Bronchial epithelial cell (primary cell): ENCODE measurements around the gene ZNF134. TPM values are rescaled to one million over a fixed set of nuclear protein-coding genes. Genes with fewer than 3 reads are reported as not detected.

Source experiments
- DNase-seq: peaks from one replicate; pipeline ENCODE4 v3.0.0-alpha.2; 2010; ENCODE audit warnings: low read depth
- FAIRE-seq: peaks from 2 replicates; lab custom pipeline; 2011; peaks lifted over from hg19 to GRCh38; lab: Jason Lieb, UNC
- H3K27me3 ChIP-seq: 2 replicates; pipeline ENCODE4 v1.5.1; 2011; ENCODE audit warnings: low read length; ENCODE audit not compliant: control insufficient read depth, insufficient read depth
- H3K36me3 ChIP-seq: 2 replicates; pipeline ENCODE4 v1.5.1; 2011; ENCODE audit warnings: low read length; ENCODE audit not compliant: control insufficient read depth, insufficient read depth
- H3K4me3 ChIP-seq: 2 replicates; pipeline ENCODE4 v1.5.1; 2011; ENCODE audit warnings: mild to moderate bottlenecking, low read depth, low read length, control low read depth
- CTCF ChIP-seq: IDR thresholded peaks from 2 replicates; pipeline ENCODE4 v1.5.1; 2011; ENCODE audit warnings: mild to moderate bottlenecking, moderate library complexity, low read length, control low read depth, inconsistent platforms; ENCODE audit not compliant: insufficient read depth, severe bottlenecking
- total RNA-seq: library from RNA; depleted of rRNA; stranded (reverse); fragments of >200 nt; gene quantifications from 2 replicates; pipeline ENCODE4 v1.2.1, GENCODE V29; 2014

The ZNF134 gene
- total RNA-seq, 1 donor from 2014 or later: 17.1 TPM

GRCh38 chr19:57578487-57579205, 35.4 kb upstream of the ZNF134 start, which contains the start of gene ZNF416:
Gene ZNF416 (minus strand): TSS chr19:57578911. CDS start chr19:57578704, 207 bp downstream.
- DNase-seq (peak; percentile 96), FAIRE-seq (peak; percentile 18)
- peak within 1 kb of the TSS; percentile 73 for H3K4me3 ChIP-seq
- peak; percentile 27 for TF ChIP-seq CTCF
- peaks cover 15% of the 10 kb centered on the region for H3K36me3 ChIP-seq
- H3K27me3 ChIP-seq: no peaks in the 10 kb centered on the region

- H3K27me3 ChIP-seq: no peaks in the 10 kb centered on the region
- FAIRE-seq: no peak
- H3K36me3 ChIP-seq: no peaks in the 10 kb centered on the region
- DNase-seq: no peak
- no peak overlapping the region for H3K4me3 ChIP-seq
- no peak for TF ChIP-seq CTCF
Measured at GRCh38 chr19:57583104-57583520, 30.9 kb upstream of the ZNF134 start.

DNA sequence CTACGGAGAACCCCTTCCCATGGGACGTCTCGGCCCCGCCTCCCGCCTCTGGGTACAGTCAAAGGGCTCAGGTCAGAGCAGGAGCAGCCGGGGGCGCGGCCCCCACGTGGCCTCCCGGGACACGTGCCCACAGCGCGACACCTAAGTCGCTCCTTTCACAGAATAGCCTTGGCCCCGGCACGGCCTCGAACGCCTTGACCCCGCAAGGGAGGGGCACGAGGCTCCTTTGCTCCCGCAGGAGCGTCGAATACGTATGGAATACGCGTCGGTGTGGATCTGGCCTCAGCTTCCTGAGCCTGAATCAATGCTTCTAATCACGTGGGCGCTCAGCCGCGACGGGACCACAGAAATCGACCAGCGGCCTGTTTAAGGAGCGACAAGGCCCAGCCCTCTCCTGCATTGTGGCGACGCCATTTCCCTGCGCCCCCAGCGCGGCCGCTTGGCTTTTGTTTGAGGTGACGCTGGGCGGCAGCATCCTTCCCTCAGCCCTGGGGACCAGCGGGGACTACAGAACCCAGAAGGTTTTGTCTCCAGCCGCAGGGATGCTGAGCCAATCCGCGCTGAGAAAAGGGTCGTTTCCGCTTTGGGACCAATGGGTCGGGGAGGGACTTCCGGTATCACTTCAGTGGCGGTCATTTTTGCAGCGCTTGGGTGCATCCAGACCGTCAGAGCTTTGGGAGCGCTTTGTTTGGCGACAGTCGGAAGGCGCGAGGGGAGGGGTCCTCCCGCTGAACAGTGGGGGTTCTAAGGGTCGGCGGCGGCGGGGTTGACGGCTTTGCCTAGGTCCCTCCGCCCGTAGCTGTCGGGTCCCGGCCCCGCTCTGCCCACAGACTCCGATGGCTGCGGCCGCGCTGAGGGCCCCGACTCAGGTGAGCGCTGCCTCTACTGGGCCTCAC, 30.3 kb upstream of the ZNF134 start, which contains the start of gene ZIK1:
Gene ZIK1, plus strand, starts transcription at position 625 of the 896 bp plus-strand sequence. Its CDS starts 212 bp downstream, at position 837.
- DNase-seq: peak; percentile 77
- Histone ChIP-seq H3K27me3 (no peaks in the 10 kb centered on the region), H3K36me3 (no peaks in the 10 kb centered on the region), H3K4me3 (peak within 1 kb of the TSS; percentile 47)
- no peak for FAIRE-seq
- peak; percentile 3 for TF ChIP-seq CTCF

- no peaks in the 10 kb centered on the region for H3K27me3 ChIP-seq
- FAIRE-seq (no peak), DNase-seq (peak; percentile 66)
- no peak overlapping the region for H3K4me3 ChIP-seq
- H3K36me3 ChIP-seq: peaks cover 8% of the 10 kb centered on the region
- TF ChIP-seq CTCF: no peak
Measured at GRCh38 chr19:57587529-57587928, 26.5 kb upstream of the ZNF134 start.

GRCh38 chr19:57599377-57599760, 14.7 kb upstream of the ZNF134 start:
- peak overlapping the region; percentile 76 for H3K4me3 ChIP-seq
- no peaks in the 10 kb centered on the region for H3K27me3 ChIP-seq
- TF ChIP-seq CTCF: no peak
- no peaks in the 10 kb centered on the region for H3K36me3 ChIP-seq
- FAIRE-seq: no peak
- DNase-seq: no peak
